ENCODE results near the gene CD274. TPM values are rescaled to one million over a fixed set of nuclear protein-coding genes. Genes with fewer than 3 reads are reported as not detected.

The CD274 gene
- total and polyA plus RNA-seq, 9 donors = 0.57 to 6.7 (median 1.5) TPM

- Histone ChIP-seq H3K27me3 (no peaks in the 10 kb centered on the region), H3K27ac (no peak overlapping the region), H3K9me3 (no peaks in the 10 kb centered on the region), H3K4me3 (no peak overlapping the region), H3K4me1 (ENCODE audit: insufficient read depth) (no peaks in the 10 kb centered on the region), H3K36me3 (no peaks in the 10 kb centered on the region)
- 56 to 81% (median 74%) methylated on average over 2 of the region's 2 CpGs for WGBS, 3 donors
- intact Hi-C loops (cut with DNase I) = loop anchor here in 2 of 4 donors (10.0 kb wide), 2 partner anchors 46 to 64 kb away; partner anchors contain the start of gene CD274 (in 1 of the 2)
- no peak for DNase-seq
- TF ChIP-seq EP300 (IDR thresholded peaks at IDR 0.05) (no peak), CTCF (IDR thresholded peaks at IDR 0.05) (no peak), POLR2A (IDR thresholded peaks at IDR 0.05) (no peak)
Measured at GRCh38 chr9:5518171-5518936, 68.0 kb downstream of the CD274 start.

- H3K27ac ChIP-seq = no peak overlapping the region
- intact Hi-C loops (cut with DNase I) = loop anchor here in 2 of 4 donors (10.0 kb wide), 2 partner anchors 46 to 64 kb away; partner anchors contain the start of gene CD274 (in 1 of the 2)
- no peak overlapping the region for H3K4me3 ChIP-seq
Measured at GRCh38 chr9:5518937-5519319, 68.6 kb downstream of the CD274 start.

More at GRCh38 chr9:5518937-5519319, 68.6 kb downstream of the CD274 start:
- TF ChIP-seq EP300 (IDR thresholded peaks at IDR 0.05) (no peak), CTCF (IDR thresholded peaks at IDR 0.05) (no peak), POLR2A (IDR thresholded peaks at IDR 0.05) (no peak)
- DNase-seq = no peak
- 61 to 84% (median 81%) methylated on average over 2 of the region's 2 CpGs for WGBS, 3 donors
- no peaks in the 10 kb centered on the region for H3K27me3 ChIP-seq
- H3K36me3 ChIP-seq = no peaks in the 10 kb centered on the region
- no peaks in the 10 kb centered on the region for H3K9me3 ChIP-seq
- no peaks in the 10 kb centered on the region for H3K4me1 ChIP-seq (ENCODE audit: insufficient read depth)

Other genes with a start within 250 kb of the CD274 start
- not detected for gene INSL4, start 219.1 kb upstream of the CD274 start, total RNA-seq
- gene INSL4, start 219.1 kb upstream of the CD274 start, polyA plus RNA-seq = not detected
- under 1 TPM in 3 of 7 donors, not detected in 4; 0.31 to 0.80 (median 0.46) TPM for gene RLN2, start 145.8 kb upstream of the CD274 start, total RNA-seq
- 100 to 1,000 TPM in 1 of 2 donors, not detected in 1; 179 TPM for gene RLN2, start 145.8 kb upstream of the CD274 start, polyA plus RNA-seq
- gene RLN1, start 110.7 kb upstream of the CD274 start, total RNA-seq = 1 to 10 TPM in 1 of 7 donors, not detected in 6; 1.4 TPM
- gene RLN1, start 110.7 kb upstream of the CD274 start, polyA plus RNA-seq = under 1 TPM in 1 of 2 donors, not detected in 1; 0.28 TPM
- 10 to 100 TPM in 5 of 7 donors, 1 to 10 TPM in 2; 2.9 to 24.6 (median 13.3) TPM for gene PLGRKT, start 12.6 kb upstream of the CD274 start, total RNA-seq
- gene PLGRKT, start 12.6 kb upstream of the CD274 start, polyA plus RNA-seq = 10 to 100 TPM; 11.8 to 35.8 TPM
- gene PDCD1LG2, start 60.0 kb downstream of the CD274 start, total RNA-seq = 1 to 10 TPM in 4 of 7 donors, under 1 TPM in 3; 0.51 to 2.0 (median 1.2) TPM
- gene PDCD1LG2, start 60.0 kb downstream of the CD274 start, polyA plus RNA-seq = 1 to 10 TPM in 1 of 2 donors, under 1 TPM in 1; 0.70 to 5.0 TPM
- 10 to 100 TPM; 16.6 to 35.6 (median 21.9) TPM for gene RIC1, start 178.6 kb downstream of the CD274 start, total RNA-seq
- gene RIC1, start 178.6 kb downstream of the CD274 start, polyA plus RNA-seq = 10 to 100 TPM in 1 of 2 donors, 1 to 10 TPM in 1; 6.9 to 13.4 TPM